ENCODE results near the gene CSTB. TPM values are rescaled to one million over a fixed set of nuclear protein-coding genes. Genes with fewer than 3 reads are reported as not detected.

CSTB gene
- total RNA-seq, 1 experiment from 2014 or later: 151 TPM

GRCh38 chr21:43739621-43740435 lies 36.3 kb downstream of the CSTB start:
- H3K36me3 ChIP-seq (ENCODE audit: low read depth, low read length): peaks cover 54% of the 10 kb centered on the region

DNA sequence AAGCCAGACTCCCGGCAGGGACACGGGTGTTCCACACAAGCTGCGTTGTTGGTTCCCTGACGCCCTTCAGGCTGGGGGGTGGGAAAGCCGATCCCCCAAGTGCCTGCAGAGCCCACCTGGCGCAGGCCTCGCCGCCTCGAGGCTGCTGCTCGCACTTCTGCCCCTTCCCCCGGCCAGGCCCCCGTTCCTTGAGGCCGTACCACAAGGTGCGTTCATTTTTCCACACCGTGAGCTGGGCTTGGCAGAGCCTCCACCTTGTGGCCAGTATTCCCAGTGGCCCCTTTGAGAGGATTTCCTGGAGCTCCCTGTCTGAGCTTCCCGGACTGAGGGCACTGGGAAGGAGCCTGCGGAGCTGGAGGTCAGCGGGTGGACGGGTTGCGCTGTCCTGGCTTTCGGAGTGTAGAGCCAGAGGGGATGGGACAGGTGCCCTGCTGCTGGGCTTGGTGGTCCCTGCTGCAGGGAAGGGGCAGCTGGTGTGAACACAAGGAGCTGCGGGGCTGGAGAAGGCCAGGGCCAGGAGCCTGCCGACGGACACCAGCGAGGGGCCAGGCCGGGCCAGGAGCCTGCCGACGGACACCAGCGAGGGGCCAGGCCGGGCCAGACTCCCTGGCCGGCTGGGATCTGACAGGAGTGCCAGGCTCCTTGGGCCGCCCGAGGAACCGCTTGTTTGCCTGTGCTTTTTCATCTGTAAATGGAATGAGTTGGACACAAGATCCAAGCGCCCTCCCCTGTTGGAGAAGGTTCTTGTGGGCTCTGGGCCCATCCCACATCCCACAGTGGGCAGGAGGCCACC lies 38.8 kb downstream of the CSTB start:
- Histone ChIP-seq H3K4me2 (ENCODE audit: low read length) (no peak overlapping the region), H3K79me2 (ENCODE audit: low read length) (peaks cover 70% of the 10 kb centered on the region), H4K20me1 (ENCODE audit: low read length) (0 out of 2 replicates have a peak, but pooled peaks cover 25% of the 10 kb centered on the region), H3F3A (ENCODE audit: low read length, unreplicated experiment) (no peaks in the 10 kb centered on the region), H3K4me3 (ENCODE audit: low read length) (no peak overlapping the region), H3K9me3 (ENCODE audit: low read length) (no peaks in the 10 kb centered on the region), H3K36me3 (ENCODE audit: low read depth, low read length) (peaks cover 50% of the 10 kb centered on the region), H3K9ac (ENCODE audit: low read length) (no peak overlapping the region), H3K9me2 (replicated peaks; ENCODE audit: low read length) (no peaks in the 10 kb centered on the region), H2AFZ (ENCODE audit: low read length) (no peak overlapping the region), H3K4me1 (ENCODE audit: insufficient read depth, low read length) (0 out of 2 replicates have a peak, but pooled peaks cover 3% of the 10 kb centered on the region), H3K27ac (ENCODE audit: low read length) (no peak overlapping the region), H3K27me3 (ENCODE audit: low read length) (no peaks in the 10 kb centered on the region)
- no peak for TF ChIP-seq EZH2phosphoT487 (IDR thresholded peaks at IDR 0.05; ENCODE audit: borderline replicate concordance, low read length)
- TF ChIP-seq EZH2 (IDR thresholded peaks at IDR 0.05; ENCODE audit: low read length, unreplicated experiment): no peak
- TF ChIP-seq CTCF (conservative IDR thresholded peaks at IDR 0.05; ENCODE audit: low read depth, low read length): no peak
- ATAC-seq (no peak), DNase-seq (no peak)
- ChIA-PET POLR2A (ENCODE audit: unreplicated experiment) (interaction anchor here (0.5 kb wide), 1 partner anchor 24 kb away, joined by 3 read pairs; no protein-coding TSS in a partner anchor), CTCF (interaction anchor here (0.6 kb wide), 1 partner anchor 193 kb away, joined by 8 read pairs; no protein-coding TSS in a partner anchor)
- no TSS peak for BruUV-seq (replicated peaks)
- intact Hi-C loops (cut with micrococcal nuclease): no loop called here

More at GRCh38 chr21:43739621-43740435, 36.3 kb downstream of the CSTB start:
- DNase-seq: no peak
- intact Hi-C loops (cut with micrococcal nuclease): no loop called here
- Histone ChIP-seq H3K4me1 (ENCODE audit: insufficient read depth, low read length) (0 out of 2 replicates have a peak, but pooled peaks cover 3% of the 10 kb centered on the region), H3K79me2 (ENCODE audit: low read length) (peaks cover 46% of the 10 kb centered on the region), H3K9me3 (ENCODE audit: low read length) (no peaks in the 10 kb centered on the region), H3K4me3 (ENCODE audit: low read length) (no peak overlapping the region), H3K9me2 (replicated peaks; ENCODE audit: low read length) (no peaks in the 10 kb centered on the region), H3K9ac (ENCODE audit: low read length) (no peak overlapping the region), H4K20me1 (ENCODE audit: low read length) (0 out of 2 replicates have a peak, but pooled peaks cover 12% of the 10 kb centered on the region), H2AFZ (ENCODE audit: low read length) (no peak overlapping the region), H3K27me3 (ENCODE audit: low read length) (no peaks in the 10 kb centered on the region), H3F3A (ENCODE audit: low read length, unreplicated experiment) (no peaks in the 10 kb centered on the region), H3K4me2 (ENCODE audit: low read length) (no peak overlapping the region), H3K27ac (ENCODE audit: low read length) (no peak overlapping the region)
- ChIA-PET POLR2A (ENCODE audit: unreplicated experiment) (interaction anchor here (0.6 kb wide), 1 partner anchor 154 kb away, joined by 4 read pairs; no protein-coding TSS in a partner anchor), CTCF (no interaction called here)
- no TSS peak for BruUV-seq (replicated peaks)
- no peak for TF ChIP-seq EZH2phosphoT487 (IDR thresholded peaks at IDR 0.05; ENCODE audit: borderline replicate concordance, low read length)
- TF ChIP-seq EZH2 (IDR thresholded peaks at IDR 0.05; ENCODE audit: low read length, unreplicated experiment): no peak
- no peak for TF ChIP-seq CTCF (conservative IDR thresholded peaks at IDR 0.05; ENCODE audit: low read depth, low read length)
- peak; percentile 57 for ATAC-seq
